PC-3 (cell line): ENCODE results near the gene SLITRK6. TPM values are rescaled to one million over a fixed set of nuclear protein-coding genes. Genes with fewer than 3 reads are reported as not detected.

Experiments used
- ATAC-seq: fragments of 200-7000 bp; cut with Tn5 transposase; 2 replicates; pipeline ENCODE4 v1.9.1; 2020; ENCODE audit warnings: mild to moderate bottlenecking, moderate library complexity
- BruUV-seq: library from RNA; stranded (reverse); fragments of 400-500 nt; replicated peaks from 2 replicates; lab custom pipeline; 2021; lab: Mats Ljungman, UMichigan
- CTCF ChIA-PET: fragments of 300-600 bp; sonication (Branson Sonifier 250); formaldehyde crosslinking; loops from one replicate; lab custom pipeline; 2022; ENCODE audit warnings: antibody characterized with exemption; lab: Charles Lee
- POLR2A ChIA-PET: fragments of 300-600 bp; sonication (Branson Sonifier 250); formaldehyde crosslinking; loops from one replicate; lab custom pipeline; 2022; ENCODE audit warnings: antibody characterized with exemption; ENCODE audit not compliant: unreplicated experiment; lab: Charles Lee
- DNase-seq: peaks from one replicate; pipeline ENCODE4 v3.0.0-alpha.2; 2015
- H2AFZ ChIP-seq: fragments of 300-600 bp; sonication (generic); 2 replicates; pipeline ENCODE4 v1.6.0; 2016; ENCODE audit warnings: antibody characterized with exemption, low read length
- H3F3A ChIP-seq: fragments of 300-600 bp; sonication (generic); one replicate; pipeline ENCODE4 v1.6.0; 2017; ENCODE audit warnings: antibody characterized with exemption, low read length, control low read depth, mild to moderate bottlenecking; ENCODE audit not compliant: unreplicated experiment
- H3K27ac ChIP-seq: fragments of 300-600 bp; sonication (generic); 2 replicates; pipeline ENCODE4 v1.5.1; 2016; ENCODE audit warnings: mild to moderate bottlenecking, low read length
- H3K27me3 ChIP-seq: fragments of 300-600 bp; sonication (generic); 2 replicates; pipeline ENCODE4 v1.6.1; 2016; ENCODE audit warnings: low read length, mixed read lengths
- H3K36me3 ChIP-seq: fragments of 300-600 bp; sonication (generic); 2 replicates; pipeline ENCODE4 v1.6.1; 2016; ENCODE audit warnings: low read depth, mixed run types, low read length, mixed read lengths
- H3K4me1 ChIP-seq: fragments of 300-600 bp; sonication (generic); 2 replicates; pipeline ENCODE4 v1.5.1; 2016; ENCODE audit warnings: low read length; ENCODE audit not compliant: insufficient read depth
- H3K4me2 ChIP-seq: fragments of 300-600 bp; sonication (generic); 2 replicates; pipeline ENCODE4 v1.6.0; 2016; ENCODE audit warnings: low read length
- H3K4me3 ChIP-seq: fragments of 300-600 bp; sonication (generic); 2 replicates; pipeline ENCODE4 v1.5.1; 2016; ENCODE audit warnings: mild to moderate bottlenecking, low read length, mixed read lengths
- H3K79me2 ChIP-seq: fragments of 300-600 bp; sonication (generic); 2 replicates; pipeline ENCODE4 v1.6.1; 2017; ENCODE audit warnings: low read length, mixed read lengths
- H3K9ac ChIP-seq: fragments of 300-600 bp; sonication (generic); 2 replicates; pipeline ENCODE4 v1.6.0; 2016; ENCODE audit warnings: mild to moderate bottlenecking, low read length
- H3K9me2 ChIP-seq: fragments of 300-600 bp; sonication (generic); replicated peaks from 2 replicates; pipeline ENCODE4 v1.6.1; 2016; ENCODE audit warnings: mixed run types, low read length, mixed read lengths
- H3K9me3 ChIP-seq: fragments of 300-600 bp; sonication (generic); 2 replicates; pipeline ENCODE4 v1.6.1; 2016; ENCODE audit warnings: low read length, mixed read lengths
- H4K20me1 ChIP-seq: fragments of 300-600 bp; sonication (generic); 2 replicates; pipeline ENCODE4 v1.6.1; 2016; ENCODE audit warnings: low read length, mixed read lengths
- EZH2 ChIP-seq: fragments of 300-600 bp; sonication (generic); IDR thresholded peaks from one replicate; pipeline ENCODE4 v1.6.1; 2017; ENCODE audit warnings: antibody characterized with exemption, mild to moderate bottlenecking, low read length; ENCODE audit not compliant: unreplicated experiment
- EZH2phosphoT487 ChIP-seq: fragments of 300-600 bp; sonication (generic); IDR thresholded peaks from 2 replicates; pipeline ENCODE4 v1.6.1; 2018; ENCODE audit warnings: mild to moderate bottlenecking, antibody characterized with exemption, low read length, borderline replicate concordance
- intact Hi-C: fragments of 100-400 bp; cut with micrococcal nuclease; formaldehyde crosslinking; loops from 2 replicates; pipeline ENCODE4 v1.9.0; 2023
- total RNA-seq: library from RNA; depleted of rRNA; stranded (reverse); fragments of >200 nt; gene quantifications from 2 replicates; pipeline ENCODE4 v1.2.3, GENCODE V29; 2014
- TF ChIP-seq, protein P1 (sequence below): fragments of 300-600 bp; sonication (generic); conservative IDR thresholded peaks from 2 replicates; pipeline ENCODE4 v1.5.1; 2017; ENCODE audit warnings: antibody characterized with exemption, low read depth, mild to moderate bottlenecking, low read length

The SLITRK6 gene
- total RNA-seq, 1 experiment from 2014 or later = 4.6 TPM

DNA sequence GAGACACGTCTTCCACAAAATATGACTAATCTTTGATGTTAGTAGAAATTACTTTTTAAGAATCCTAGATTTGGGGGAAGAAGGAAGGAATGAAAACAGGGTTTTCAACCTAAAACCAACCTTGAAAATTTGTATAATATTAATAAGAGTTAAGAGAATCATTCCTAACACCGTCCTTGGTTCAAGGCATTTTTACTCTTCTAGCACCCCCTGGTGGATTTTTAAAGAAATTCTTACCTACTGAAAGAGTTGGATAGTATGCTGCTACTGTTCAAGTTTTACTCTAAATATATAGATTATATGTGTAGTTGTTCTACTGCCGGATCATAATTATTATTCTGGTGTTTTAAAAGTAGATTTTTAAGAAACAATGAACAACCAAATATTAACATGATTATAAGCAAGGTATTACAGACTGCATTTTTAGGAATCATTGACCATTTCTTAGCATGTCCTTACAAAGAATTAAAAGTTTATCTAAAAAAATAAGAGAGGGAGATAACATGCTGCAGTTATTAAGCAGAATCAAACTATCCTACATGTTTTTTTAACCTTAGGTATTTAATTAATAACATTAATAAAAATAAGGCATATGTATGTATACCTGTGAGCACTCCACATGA lies 7.4 kb upstream of the SLITRK6 start:
- ATAC-seq (peak; percentile 85), DNase-seq (peak; percentile 72)
- H3K79me2 ChIP-seq = no peaks in the 10 kb centered on the region
- no peak overlapping the region; the same call in 1 of the 2 replicates for H3K9ac ChIP-seq
- no peak overlapping the region for H3K27ac ChIP-seq
- no peaks in the 10 kb centered on the region for H3K36me3 ChIP-seq
- no peaks in the 10 kb centered on the region for H3K27me3 ChIP-seq
- no peaks in the 10 kb centered on the region for H3F3A ChIP-seq
- no peak overlapping the region for H3K4me3 ChIP-seq
- ChIA-PET POLR2A (no interaction called here), CTCF (no interaction called here)
- no peaks in the 10 kb centered on the region for H3K9me2 ChIP-seq
- TF ChIP-seq EZH2 = no peak
- TF ChIP-seq, protein P1, sequence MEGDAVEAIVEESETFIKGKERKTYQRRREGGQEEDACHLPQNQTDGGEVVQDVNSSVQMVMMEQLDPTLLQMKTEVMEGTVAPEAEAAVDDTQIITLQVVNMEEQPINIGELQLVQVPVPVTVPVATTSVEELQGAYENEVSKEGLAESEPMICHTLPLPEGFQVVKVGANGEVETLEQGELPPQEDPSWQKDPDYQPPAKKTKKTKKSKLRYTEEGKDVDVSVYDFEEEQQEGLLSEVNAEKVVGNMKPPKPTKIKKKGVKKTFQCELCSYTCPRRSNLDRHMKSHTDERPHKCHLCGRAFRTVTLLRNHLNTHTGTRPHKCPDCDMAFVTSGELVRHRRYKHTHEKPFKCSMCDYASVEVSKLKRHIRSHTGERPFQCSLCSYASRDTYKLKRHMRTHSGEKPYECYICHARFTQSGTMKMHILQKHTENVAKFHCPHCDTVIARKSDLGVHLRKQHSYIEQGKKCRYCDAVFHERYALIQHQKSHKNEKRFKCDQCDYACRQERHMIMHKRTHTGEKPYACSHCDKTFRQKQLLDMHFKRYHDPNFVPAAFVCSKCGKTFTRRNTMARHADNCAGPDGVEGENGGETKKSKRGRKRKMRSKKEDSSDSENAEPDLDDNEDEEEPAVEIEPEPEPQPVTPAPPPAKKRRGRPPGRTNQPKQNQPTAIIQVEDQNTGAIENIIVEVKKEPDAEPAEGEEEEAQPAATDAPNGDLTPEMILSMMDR = peak; percentile 73
- no peaks in the 10 kb centered on the region for H3K9me3 ChIP-seq
- no peaks in the 10 kb centered on the region for H4K20me1 ChIP-seq
- H3K4me1 ChIP-seq = peaks cover 19% of the 10 kb centered on the region
- H2AFZ ChIP-seq = peak overlapping the region; percentile 33
- no TSS peak for BruUV-seq
- intact Hi-C loops = loop anchor here (1.0 to 10.0 kb wide), 4 partner anchors 302 to 910 kb away; no protein-coding TSS in a partner anchor
- H3K4me2 ChIP-seq = peak overlapping the region; percentile 30

DNA sequence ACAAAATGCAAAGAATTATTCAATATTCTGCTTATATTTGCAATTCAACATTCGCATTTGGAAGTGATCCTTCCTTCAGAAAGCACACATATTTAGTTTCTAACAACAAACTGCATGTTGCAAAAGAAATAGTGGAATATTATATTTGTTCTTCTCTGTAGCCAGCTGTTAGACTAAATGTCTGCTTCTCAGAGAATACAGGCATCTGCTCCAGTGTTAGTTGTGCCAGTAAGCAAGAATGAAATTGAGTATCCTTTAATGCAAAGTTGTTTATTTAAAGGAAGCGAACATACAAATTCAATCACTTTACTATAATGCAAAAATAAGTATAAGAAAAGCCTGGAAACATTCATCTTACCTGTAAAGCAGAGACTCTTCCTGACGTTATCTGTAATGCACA lies 663 bp downstream of the SLITRK6 start:
- Histone ChIP-seq H3K9me2 (no peaks in the 10 kb centered on the region), H3K27ac (peak overlapping the region; percentile 46), H3F3A (no peaks in the 10 kb centered on the region), H3K36me3 (peaks cover 11% of the 10 kb centered on the region), H3K4me2 (peak overlapping the region; percentile 85), H3K4me1 (peaks cover 11% of the 10 kb centered on the region), H3K9ac (peak overlapping the region; percentile 55), H3K79me2 (peaks cover 36% of the 10 kb centered on the region), H3K9me3 (no peaks in the 10 kb centered on the region), H3K4me3 (peak overlapping the region; percentile 71), H3K27me3 (no peaks in the 10 kb centered on the region), H4K20me1 (no peaks in the 10 kb centered on the region), H2AFZ (peak overlapping the region; percentile 52)
- intact Hi-C loops = loop anchor here (2.0 to 5.0 kb wide), 2 partner anchors 74 to 291 kb away; no protein-coding TSS in a partner anchor
- POLR2A ChIA-PET = no interaction called here
- TF ChIP-seq EZH2 = no peak
- TF ChIP-seq EZH2phosphoT487 = no peak
- CTCF ChIA-PET = interaction anchor here (0.6 to 1.1 kb wide), 6 partner anchors 17 to 873 kb away, joined by 3 to 5 read pairs (median 3); no protein-coding TSS in a partner anchor
- ATAC-seq (peak; percentile 7; the same call in 1 of the 2 replicates), DNase-seq (no peak)
- no TSS peak for BruUV-seq

DNA sequence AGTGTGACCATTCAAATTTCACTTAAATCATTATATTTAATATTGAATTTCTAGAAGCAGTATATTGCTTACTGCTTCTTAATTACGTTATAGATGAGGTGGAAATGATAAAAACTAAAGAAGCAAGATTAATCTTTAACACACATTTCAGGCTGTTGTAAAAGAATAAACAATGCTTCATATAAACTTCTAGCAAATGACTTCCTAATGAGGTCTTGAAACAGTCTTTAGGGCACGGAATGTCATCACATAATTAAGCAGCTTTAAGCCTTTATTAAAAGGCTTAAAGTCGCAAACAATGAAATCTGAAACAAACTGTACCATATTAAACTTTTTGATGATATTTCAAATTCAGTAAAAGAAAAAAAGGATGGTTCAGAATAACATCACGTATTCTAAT lies 1.9 kb downstream of the SLITRK6 start:
- H3K9ac ChIP-seq = peak overlapping the region; percentile 55; the same call in 1 of the 2 replicates
- ChIA-PET CTCF (no interaction called here), POLR2A (no interaction called here)
- no peak overlapping the region for H2AFZ ChIP-seq
- no peak for DNase-seq
- H3K9me3 ChIP-seq = no peaks in the 10 kb centered on the region
- intact Hi-C loops = loop anchor here (5.0 kb wide), 1 partner anchor 290 kb away; no protein-coding TSS in a partner anchor
- H3F3A ChIP-seq = no peaks in the 10 kb centered on the region
- no TSS peak for BruUV-seq
- H3K4me2 ChIP-seq = peak overlapping the region; percentile 85
- H4K20me1 ChIP-seq = no peaks in the 10 kb centered on the region
- peak overlapping the region; percentile 71 for H3K4me3 ChIP-seq
- H3K4me1 ChIP-seq = peaks cover 11% of the 10 kb centered on the region
- no peak overlapping the region for H3K27ac ChIP-seq
- H3K79me2 ChIP-seq = peaks cover 36% of the 10 kb centered on the region
- H3K36me3 ChIP-seq = peaks cover 11% of the 10 kb centered on the region
- H3K27me3 ChIP-seq = no peaks in the 10 kb centered on the region
- ATAC-seq = no peak
- H3K9me2 ChIP-seq = no peaks in the 10 kb centered on the region
- TF ChIP-seq, protein P1 = no peak
- TF ChIP-seq EZH2phosphoT487 = no peak
- TF ChIP-seq EZH2 = no peak
